GM12891 (cell line): ENCODE data around the gene SETD4.

Experiments used
- PAX5 ChIP-seq: IDR thresholded peaks from 2 replicates; pipeline ENCODE4 v1.6.1; 2011; ENCODE audit warnings: low read length, moderate library complexity, mild to moderate bottlenecking; ENCODE audit not compliant: insufficient read depth, severe bottlenecking
- POLR2A ChIP-seq: IDR thresholded peaks from 2 replicates; pipeline ENCODE4 v1.6.1; 2011; ENCODE audit warnings: low read depth, low read length, control low read depth
- POLR2AphosphoS5 ChIP-seq: IDR thresholded peaks from 2 replicates; pipeline ENCODE4 v1.6.1; 2011; ENCODE audit warnings: low read depth, low read length, control low read depth
- POU2F2 ChIP-seq: IDR thresholded peaks from 2 replicates; pipeline ENCODE4 v1.6.1; 2011; ENCODE audit warnings: low read depth, mild to moderate bottlenecking, control low read depth, low read length, moderate library complexity
- SPI1 ChIP-seq: IDR thresholded peaks from 2 replicates; pipeline ENCODE4 v1.6.1; 2011; ENCODE audit warnings: low read depth, low read length, control low read depth
- TAF1 ChIP-seq: IDR thresholded peaks from 2 replicates; pipeline ENCODE4 v1.6.1; 2011; ENCODE audit warnings: low read depth, low read length, control low read depth

GRCh38 chr21:35988416-35989137 is 71.7 kb downstream of the SETD4 start:
- TF ChIP-seq POLR2AphosphoS5: no peak
- TF ChIP-seq POLR2A: no peak
- TF ChIP-seq TAF1: no peak
- no peak for TF ChIP-seq PAX5
- no peak for TF ChIP-seq SPI1
- no peak for TF ChIP-seq POU2F2
